KMS-11 (cell line): ENCODE data around the gene TXNRD3.
"Not testable (repeated sequence)": the region's sequence is repeated elsewhere in the genome, so short reads cannot be mapped to it uniquely, and the experiment has no call there.

Experiments used
- H2AFZ ChIP-seq: fragments of 200-600 bp; sonication (generic); 2 replicates; pipeline ENCODE4 v1.6.1; 2016; ENCODE audit warnings: antibody characterized with exemption, mixed run types, low read depth
- H3K27ac ChIP-seq: fragments of 200-600 bp; sonication (generic); 2 replicates; pipeline ENCODE4 v1.6.1; 2016; ENCODE audit warnings: mild to moderate bottlenecking, mixed run types
- H3K27me3 ChIP-seq: fragments of 200-600 bp; sonication (generic); 2 replicates; pipeline ENCODE4 v1.6.1; 2017; ENCODE audit warnings: mild to moderate bottlenecking, low read depth, mixed run types, moderate library complexity; ENCODE audit not compliant: insufficient read depth
- H3K36me3 ChIP-seq: fragments of 200-600 bp; sonication (generic); 2 replicates; pipeline ENCODE4 v1.6.1; 2017; ENCODE audit warnings: mild to moderate bottlenecking, mixed run types; ENCODE audit not compliant: insufficient read depth
- H3K4me1 ChIP-seq: fragments of 200-600 bp; sonication (generic); 2 replicates; pipeline ENCODE4 v1.6.1; 2016; ENCODE audit warnings: mild to moderate bottlenecking, low read depth, mixed run types; ENCODE audit not compliant: poor library complexity, severe bottlenecking
- H3K4me2 ChIP-seq: fragments of 200-600 bp; sonication (generic); 2 replicates; pipeline ENCODE4 v1.7.0; 2016; ENCODE audit warnings: mild to moderate bottlenecking, mixed run types
- H3K4me3 ChIP-seq: fragments of 200-600 bp; sonication (generic); IDR thresholded peaks from 2 replicates; pipeline ENCODE4 v1.6.1; 2017; ENCODE audit warnings: low read depth, low read length, mixed read lengths; ENCODE audit not compliant: insufficient read depth
- H3K79me2 ChIP-seq: fragments of 200-600 bp; sonication (generic); 2 replicates; pipeline ENCODE4 v1.6.1; 2016; ENCODE audit warnings: low read depth, mixed run types; ENCODE audit not compliant: insufficient read depth
- H3K9ac ChIP-seq: fragments of 200-600 bp; sonication (generic); 2 replicates; pipeline ENCODE4 v1.6.1; 2016; ENCODE audit warnings: mild to moderate bottlenecking, mixed run types
- H4K20me1 ChIP-seq: fragments of 200-600 bp; sonication (generic); 2 replicates; pipeline ENCODE4 v1.6.1; 2016; ENCODE audit warnings: mild to moderate bottlenecking, mixed run types; ENCODE audit not compliant: insufficient read depth
- TF ChIP-seq, protein P1 (sequence below): fragments of 200-600 bp; sonication (generic); conservative IDR thresholded peaks from 2 replicates; pipeline ENCODE4 v1.6.1; 2017; ENCODE audit warnings: low read depth, mild to moderate bottlenecking, antibody characterized with exemption, low read length, moderate library complexity, mixed read lengths

The TXNRD3 gene

DNA sequence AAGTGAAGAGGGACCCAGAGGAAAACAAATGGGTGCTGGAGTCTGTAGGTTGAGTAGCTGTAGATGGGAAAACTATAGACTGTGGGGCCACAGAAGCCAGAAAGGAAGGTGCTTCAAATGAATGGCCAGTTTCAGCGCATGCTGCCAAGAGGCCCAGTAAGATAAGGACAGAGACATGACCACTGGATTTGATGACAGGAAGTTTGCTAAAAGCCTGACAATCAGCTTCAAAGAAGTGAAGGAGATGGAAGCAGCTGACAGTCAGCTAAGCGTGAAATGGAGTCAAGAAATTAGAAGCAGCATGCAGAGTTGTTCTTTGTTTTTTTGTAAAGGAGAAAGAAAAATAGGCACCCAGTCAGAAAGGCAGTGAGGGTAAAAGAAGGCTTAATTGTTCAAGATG lies 24.9 kb downstream of the TXNRD3 start:
- Histone ChIP-seq H3K36me3 (no peaks in the 10 kb centered on the region), H3K4me3 (no peak overlapping the region), H3K9ac (no peak overlapping the region), H3K27ac (no peak overlapping the region), H3K4me2 (no peak overlapping the region), H2AFZ (no peak overlapping the region), H3K27me3 (no peaks in the 10 kb centered on the region), H3K79me2 (no peaks in the 10 kb centered on the region), H3K4me1 (no peaks in the 10 kb centered on the region), H4K20me1 (no peaks in the 10 kb centered on the region)
- TF ChIP-seq, protein P1, sequence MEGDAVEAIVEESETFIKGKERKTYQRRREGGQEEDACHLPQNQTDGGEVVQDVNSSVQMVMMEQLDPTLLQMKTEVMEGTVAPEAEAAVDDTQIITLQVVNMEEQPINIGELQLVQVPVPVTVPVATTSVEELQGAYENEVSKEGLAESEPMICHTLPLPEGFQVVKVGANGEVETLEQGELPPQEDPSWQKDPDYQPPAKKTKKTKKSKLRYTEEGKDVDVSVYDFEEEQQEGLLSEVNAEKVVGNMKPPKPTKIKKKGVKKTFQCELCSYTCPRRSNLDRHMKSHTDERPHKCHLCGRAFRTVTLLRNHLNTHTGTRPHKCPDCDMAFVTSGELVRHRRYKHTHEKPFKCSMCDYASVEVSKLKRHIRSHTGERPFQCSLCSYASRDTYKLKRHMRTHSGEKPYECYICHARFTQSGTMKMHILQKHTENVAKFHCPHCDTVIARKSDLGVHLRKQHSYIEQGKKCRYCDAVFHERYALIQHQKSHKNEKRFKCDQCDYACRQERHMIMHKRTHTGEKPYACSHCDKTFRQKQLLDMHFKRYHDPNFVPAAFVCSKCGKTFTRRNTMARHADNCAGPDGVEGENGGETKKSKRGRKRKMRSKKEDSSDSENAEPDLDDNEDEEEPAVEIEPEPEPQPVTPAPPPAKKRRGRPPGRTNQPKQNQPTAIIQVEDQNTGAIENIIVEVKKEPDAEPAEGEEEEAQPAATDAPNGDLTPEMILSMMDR, result no peak

GRCh38 chr3:126625735-126626134 lies 29.2 kb downstream of the TXNRD3 start:
- H3K27ac ChIP-seq, H3K4me2 ChIP-seq: not testable (repeated sequence)

DNA sequence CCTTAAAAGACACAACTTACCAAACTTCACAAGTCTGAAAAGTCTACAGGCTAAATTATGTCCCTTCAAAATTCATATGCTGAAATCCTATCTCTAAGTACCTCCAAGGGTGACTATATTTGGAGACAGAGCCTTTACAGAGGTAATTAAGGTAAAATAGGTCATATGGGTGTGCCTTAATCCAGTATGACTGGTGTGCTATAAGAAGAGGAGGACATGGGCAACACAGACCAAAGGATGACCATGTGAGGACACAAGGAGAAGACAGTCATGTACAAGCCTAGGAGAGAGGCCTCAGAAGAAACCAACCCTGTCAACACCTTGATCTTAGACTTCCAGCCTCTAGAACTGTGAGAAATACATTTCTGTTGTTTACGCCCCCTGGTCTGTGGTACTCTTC lies 32.2 kb downstream of the TXNRD3 start:
- Histone ChIP-seq H3K27me3 (no peaks in the 10 kb centered on the region), H3K36me3 (no peaks in the 10 kb centered on the region), H4K20me1 (no peaks in the 10 kb centered on the region), H3K9ac (no peak overlapping the region), H2AFZ (no peak overlapping the region), H3K4me1 (no peaks in the 10 kb centered on the region), H3K4me3 (no peak overlapping the region), H3K27ac (no peak overlapping the region), H3K79me2 (no peaks in the 10 kb centered on the region), H3K4me2 (no peak overlapping the region)
- TF ChIP-seq, protein P1, result no peak

More at GRCh38 chr3:126625735-126626134, 29.2 kb downstream of the TXNRD3 start:
- not testable (repeated sequence) for H2AFZ ChIP-seq, H4K20me1 ChIP-seq, H3K79me2 ChIP-seq, H3K36me3 ChIP-seq, H3K4me3 ChIP-seq, H3K4me1 ChIP-seq, H3K9ac ChIP-seq, H3K27me3 ChIP-seq

DNA sequence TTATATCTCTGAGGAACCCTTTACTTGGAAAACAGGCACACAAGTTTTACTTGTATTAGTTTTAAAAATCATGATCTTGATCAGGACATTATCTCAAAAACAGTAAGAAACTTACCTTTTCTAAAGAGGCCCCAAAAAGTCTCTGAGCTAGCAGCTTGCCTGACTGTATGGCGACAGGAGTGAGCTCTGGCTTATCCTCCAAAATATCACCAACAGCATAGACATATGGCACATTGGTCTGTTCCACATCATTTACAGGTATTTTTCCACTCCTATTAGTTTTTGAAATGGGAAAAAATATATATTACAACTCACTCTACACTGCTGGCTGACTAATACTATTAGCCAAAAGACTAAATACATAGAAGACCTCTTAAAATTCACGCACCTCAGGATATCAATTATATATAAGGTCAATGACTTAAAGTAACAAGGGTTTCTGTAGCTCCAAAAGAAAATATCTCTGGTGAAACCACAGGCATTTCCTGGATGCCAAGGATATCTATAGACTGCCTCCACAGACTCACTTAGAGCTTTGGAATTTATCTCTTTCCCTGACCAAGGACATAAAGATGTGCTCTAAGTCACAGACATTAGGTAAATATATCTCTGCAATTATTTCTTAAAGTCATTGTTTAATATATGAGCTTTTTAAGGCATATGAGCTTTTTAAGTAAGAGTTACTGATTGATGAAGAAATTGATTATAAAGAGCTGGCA lies 33.1 kb downstream of the TXNRD3 start:
- Histone ChIP-seq H3K9ac (no peak overlapping the region), H3K36me3 (no peaks in the 10 kb centered on the region), H3K27me3 (no peaks in the 10 kb centered on the region), H3K4me1 (no peaks in the 10 kb centered on the region), H2AFZ (no peak overlapping the region), H3K4me3 (no peak overlapping the region), H3K4me2 (no peak overlapping the region), H4K20me1 (no peaks in the 10 kb centered on the region), H3K79me2 (no peaks in the 10 kb centered on the region), H3K27ac (no peak overlapping the region)
- TF ChIP-seq, protein P1, result no peak

DNA sequence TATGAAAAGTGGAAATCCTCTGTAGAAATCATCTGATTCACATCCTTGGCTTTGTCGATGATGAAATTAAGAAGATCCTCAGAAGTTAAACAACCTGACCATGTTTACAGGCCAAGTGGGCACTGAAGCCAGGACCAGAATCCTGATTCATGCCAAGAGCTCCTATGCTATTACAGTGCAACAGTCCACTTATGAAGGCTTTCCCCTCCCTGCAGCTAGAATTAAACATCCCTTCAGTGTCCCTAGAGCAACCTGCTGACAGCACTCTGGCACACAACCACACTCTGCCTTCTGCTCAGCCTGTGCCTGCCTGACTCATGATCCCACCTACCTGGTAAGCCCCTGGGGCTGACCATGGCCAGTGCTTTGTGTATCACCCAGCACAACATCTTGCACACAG lies 33.8 kb downstream of the TXNRD3 start:
- Histone ChIP-seq H2AFZ (no peak overlapping the region), H4K20me1 (no peaks in the 10 kb centered on the region), H3K27ac (no peak overlapping the region), H3K4me2 (no peak overlapping the region), H3K79me2 (no peaks in the 10 kb centered on the region), H3K27me3 (no peaks in the 10 kb centered on the region), H3K4me3 (no peak overlapping the region), H3K4me1 (no peaks in the 10 kb centered on the region), H3K36me3 (no peaks in the 10 kb centered on the region), H3K9ac (no peak overlapping the region)
- TF ChIP-seq, protein P1, result no peak
